Measurements from ENCODE around the gene ELF2.

Gene ELF2

GRCh38 chr4:139177049-139177868, at the start of gene ELF2:
TSS of gene ELF2 (minus strand) at chr4:139177218. CDS start at chr4:139137701, 39,517 bp downstream.
- no peak for TF ChIP-seq CTCF (IDR thresholded peaks at IDR 0.05)
- DNase-seq: peak; percentile 94 to 97
- Histone ChIP-seq H3K27me3 (no peaks in the 10 kb centered on the region), H3K36me3 (no peaks in the 10 kb centered on the region), H3K4me3 (peak within 1 kb of the TSS; percentile 86 to 87), H3K27ac (peak within 1 kb of the TSS; percentile 99 to 100), H3K4me1 (peaks cover 0 to 34% (median 8%) of the 10 kb centered on the region in 4 donors), H3K9me3 (no peaks in the 10 kb centered on the region)
- intact Hi-C loops (cut with DNase I; ENCODE audit: low total_unique reads): loop anchor here (5.0 to 10.0 kb wide), 3 partner anchors 95 to 162 kb away; partner anchors contain the start of gene NOCT

GRCh38 chr4:139223682-139224317, 46.8 kb upstream of the ELF2 start:
- H3K36me3 ChIP-seq: no peaks in the 10 kb centered on the region
- no peak overlapping the region for H3K4me3 ChIP-seq
- no peaks in the 10 kb centered on the region for H3K9me3 ChIP-seq
- no peaks in the 10 kb centered on the region for H3K27me3 ChIP-seq
- TF ChIP-seq CTCF (IDR thresholded peaks at IDR 0.05): no peak
- no peaks in the 10 kb centered on the region for H3K4me1 ChIP-seq
- intact Hi-C loops (cut with DNase I; ENCODE audit: low total_unique reads): no loop called here
- DNase-seq: peak; percentile 45 to 69
- no peak overlapping the region for H3K27ac ChIP-seq

GRCh38 chr4:139222215-139222614, 45.2 kb upstream of the ELF2 start:
- no peak for TF ChIP-seq CTCF (IDR thresholded peaks at IDR 0.05)
- intact Hi-C loops (cut with DNase I; ENCODE audit: low total_unique reads): no loop called here
- no peak overlapping the region for H3K27ac ChIP-seq
- DNase-seq: no peak
- H3K4me3 ChIP-seq: no peak overlapping the region
- no peaks in the 10 kb centered on the region for H3K9me3 ChIP-seq
- no peaks in the 10 kb centered on the region for H3K27me3 ChIP-seq
- no peaks in the 10 kb centered on the region for H3K36me3 ChIP-seq
- H3K4me1 ChIP-seq: no peaks in the 10 kb centered on the region

GRCh38 chr4:139221687-139222086, 44.7 kb upstream of the ELF2 start:
- H3K4me3 ChIP-seq: no peak overlapping the region
- no peaks in the 10 kb centered on the region for H3K4me1 ChIP-seq
- H3K27me3 ChIP-seq: no peaks in the 10 kb centered on the region
- TF ChIP-seq CTCF (IDR thresholded peaks at IDR 0.05): no peak
- H3K9me3 ChIP-seq: no peaks in the 10 kb centered on the region
- no peak for DNase-seq
- intact Hi-C loops (cut with DNase I; ENCODE audit: low total_unique reads): no loop called here
- H3K27ac ChIP-seq: no peak overlapping the region
- H3K36me3 ChIP-seq: no peaks in the 10 kb centered on the region

- no peak for TF ChIP-seq CTCF (IDR thresholded peaks at IDR 0.05)
- intact Hi-C loops (cut with DNase I; ENCODE audit: low total_unique reads): no loop called here
- no peaks in the 10 kb centered on the region for H3K9me3 ChIP-seq
- no peak for DNase-seq
- no peak overlapping the region for H3K27ac ChIP-seq
- no peaks in the 10 kb centered on the region for H3K36me3 ChIP-seq
- no peaks in the 10 kb centered on the region for H3K27me3 ChIP-seq
- no peak overlapping the region for H3K4me3 ChIP-seq
- H3K4me1 ChIP-seq: no peaks in the 10 kb centered on the region
These were observed 42.5 kb upstream of the ELF2 start for GRCh38 chr4:139219450-139220055.

All from tibial artery (tissue), 4 donors.